ENCODE results near the gene FNBP1L.

DNA sequence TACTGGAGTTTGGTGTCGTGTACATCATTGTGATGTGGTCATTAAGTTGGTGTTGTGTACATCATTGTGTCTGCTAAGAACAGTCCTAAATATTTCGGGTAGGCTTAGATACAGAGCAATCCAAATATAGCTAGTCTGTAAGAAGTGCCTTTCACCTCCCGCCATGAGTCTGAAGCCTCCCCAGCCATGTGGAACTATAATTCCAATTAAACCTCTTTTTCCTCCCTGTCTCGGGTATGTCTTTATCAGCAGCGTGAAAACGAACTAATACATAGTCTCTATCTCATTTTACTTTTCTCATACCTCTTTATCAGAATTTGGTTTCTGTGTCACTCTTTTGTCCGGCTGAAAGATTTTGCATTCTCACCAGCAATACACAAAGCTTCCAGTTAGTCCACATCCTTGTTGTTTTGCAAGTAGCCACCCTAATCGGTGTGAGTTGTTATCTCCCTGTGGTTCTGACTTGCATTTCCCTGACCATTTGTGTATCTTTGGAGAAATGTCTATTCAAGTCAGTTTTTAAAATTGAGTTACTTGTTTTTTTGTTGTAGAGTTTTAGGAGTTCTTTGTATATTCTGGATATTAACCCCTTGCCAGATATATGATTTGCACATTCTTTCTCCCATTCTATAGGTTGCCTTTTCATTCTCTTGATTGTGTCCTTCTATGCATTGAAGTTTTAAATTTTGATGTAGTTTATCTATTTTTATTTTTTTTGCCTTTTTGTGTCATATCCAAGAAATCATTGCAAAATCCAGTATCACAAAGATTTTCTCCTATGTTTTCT, 56.5 kb downstream of the FNBP1L start:
- TF ChIP-seq, protein P1, sequence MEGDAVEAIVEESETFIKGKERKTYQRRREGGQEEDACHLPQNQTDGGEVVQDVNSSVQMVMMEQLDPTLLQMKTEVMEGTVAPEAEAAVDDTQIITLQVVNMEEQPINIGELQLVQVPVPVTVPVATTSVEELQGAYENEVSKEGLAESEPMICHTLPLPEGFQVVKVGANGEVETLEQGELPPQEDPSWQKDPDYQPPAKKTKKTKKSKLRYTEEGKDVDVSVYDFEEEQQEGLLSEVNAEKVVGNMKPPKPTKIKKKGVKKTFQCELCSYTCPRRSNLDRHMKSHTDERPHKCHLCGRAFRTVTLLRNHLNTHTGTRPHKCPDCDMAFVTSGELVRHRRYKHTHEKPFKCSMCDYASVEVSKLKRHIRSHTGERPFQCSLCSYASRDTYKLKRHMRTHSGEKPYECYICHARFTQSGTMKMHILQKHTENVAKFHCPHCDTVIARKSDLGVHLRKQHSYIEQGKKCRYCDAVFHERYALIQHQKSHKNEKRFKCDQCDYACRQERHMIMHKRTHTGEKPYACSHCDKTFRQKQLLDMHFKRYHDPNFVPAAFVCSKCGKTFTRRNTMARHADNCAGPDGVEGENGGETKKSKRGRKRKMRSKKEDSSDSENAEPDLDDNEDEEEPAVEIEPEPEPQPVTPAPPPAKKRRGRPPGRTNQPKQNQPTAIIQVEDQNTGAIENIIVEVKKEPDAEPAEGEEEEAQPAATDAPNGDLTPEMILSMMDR (conservative IDR thresholded peaks at IDR 0.05): no peak
- TF ChIP-seq ZFX (IDR thresholded peaks at IDR 0.05): no peak

All from C4-2B (cell line).